NCI-H1092 treated with DMSO at 0.1 percent for 48 hours (cell line): ENCODE data around the gene SLC35B2.

Experiments used
- DNase-seq: peaks from one replicate; lab custom pipeline; 2025; lab: John Stamatoyannopoulos, UW

The SLC35B2 gene

GRCh38 chr6:44253307-44254101 is 3.8 kb downstream of the SLC35B2 start:
- peak; percentile 13 for DNase-seq

GRCh38 chr6:44251576-44252524 is 5.5 kb downstream of the SLC35B2 start:
- no peak for DNase-seq

- DNase-seq: no peak
Observed at GRCh38 chr6:44250718-44251123, 6.6 kb downstream of the SLC35B2 start.

GRCh38 chr6:44250067-44250717 is 7.1 kb downstream of the SLC35B2 start:
- no peak for DNase-seq

GRCh38 chr6:44249082-44249748 is 8.1 kb downstream of the SLC35B2 start:
- DNase-seq: no peak

- no peak for DNase-seq
Observed at GRCh38 chr6:44248579-44248978, 8.7 kb downstream of the SLC35B2 start.

GRCh38 chr6:44247338-44248302 is 9.7 kb downstream of the SLC35B2 start:
- DNase-seq: peak; percentile 65

- DNase-seq: peak; percentile 98
Observed at GRCh38 chr6:44246663-44247337, 10.5 kb downstream of the SLC35B2 start, which contains the start of gene HSP90AB1. TSS of gene HSP90AB1 (plus strand) at chr6:44247101. CDS start at chr6:44248630, 1,529 bp downstream.

GRCh38 chr6:44245912-44246662 is 11.2 kb downstream of the SLC35B2 start:
- DNase-seq: peak; percentile 86

GRCh38 chr6:44245391-44245911 is 11.9 kb downstream of the SLC35B2 start:
- no peak for DNase-seq

- no peak for DNase-seq
Observed at GRCh38 chr6:44243345-44243744, 14.0 kb downstream of the SLC35B2 start.

GRCh38 chr6:44238687-44239350 is 18.5 kb downstream of the SLC35B2 start:
- no peak for DNase-seq

- peak; percentile 75 for DNase-seq
Observed at GRCh38 chr6:44237813-44238433, 19.4 kb downstream of the SLC35B2 start.

GRCh38 chr6:44237021-44237812 is 20.1 kb downstream of the SLC35B2 start:
- DNase-seq: peak; percentile 82

GRCh38 chr6:44235891-44236516 is 21.3 kb downstream of the SLC35B2 start:
- DNase-seq: no peak

GRCh38 chr6:44235269-44235668 is 22.1 kb downstream of the SLC35B2 start:
- no peak for DNase-seq
